ENCODE results near the gene COQ10A. TPM values are rescaled to one million over a fixed set of nuclear protein-coding genes. Genes with fewer than 3 reads are reported as not detected.

COQ10A gene
- total RNA-seq, 2 experiments from 2014 or later: 7.9 to 9.6 TPM

DNA sequence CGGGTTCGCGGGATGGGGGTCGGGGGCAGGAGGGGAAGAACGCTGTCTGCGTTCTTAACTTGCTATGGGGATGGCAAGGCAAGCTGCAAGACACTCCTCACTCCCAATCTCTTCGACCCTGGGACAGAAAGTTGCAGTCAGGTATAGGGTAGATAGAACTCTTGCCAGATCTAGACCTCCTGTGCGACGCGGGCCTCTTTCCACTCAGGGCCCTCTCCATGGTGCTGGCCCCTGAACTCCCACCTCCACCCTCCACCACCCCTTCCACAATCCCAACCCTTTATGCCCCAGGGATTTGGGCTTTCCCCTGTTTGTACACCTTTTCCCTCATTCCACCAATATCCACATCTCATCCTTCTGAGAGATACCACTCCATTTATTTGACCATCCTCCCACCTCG is 41.8 kb upstream of the COQ10A start:
- Mint-ChIP-seq H3K27ac (peak overlapping the region; percentile 87), H3K9me3 (no peaks in the 10 kb centered on the region), H3K4me1 (ENCODE audit: low read depth) (peaks cover 25% of the 10 kb centered on the region), H3K36me3 (ENCODE audit: low read depth) (peaks cover 18% of the 10 kb centered on the region), H3K4me3 (peak overlapping the region; percentile 98), H3K27me3 (no peaks in the 10 kb centered on the region)
- ChIA-PET CTCF (interaction anchor here (1.4 kb wide), 1 partner anchor 239 kb away, joined by 3 read pairs; no protein-coding TSS in a partner anchor), POLR2A (no interaction called here)
- DNase-seq: peak; percentile 33
- TF ChIP-seq, protein P1, sequence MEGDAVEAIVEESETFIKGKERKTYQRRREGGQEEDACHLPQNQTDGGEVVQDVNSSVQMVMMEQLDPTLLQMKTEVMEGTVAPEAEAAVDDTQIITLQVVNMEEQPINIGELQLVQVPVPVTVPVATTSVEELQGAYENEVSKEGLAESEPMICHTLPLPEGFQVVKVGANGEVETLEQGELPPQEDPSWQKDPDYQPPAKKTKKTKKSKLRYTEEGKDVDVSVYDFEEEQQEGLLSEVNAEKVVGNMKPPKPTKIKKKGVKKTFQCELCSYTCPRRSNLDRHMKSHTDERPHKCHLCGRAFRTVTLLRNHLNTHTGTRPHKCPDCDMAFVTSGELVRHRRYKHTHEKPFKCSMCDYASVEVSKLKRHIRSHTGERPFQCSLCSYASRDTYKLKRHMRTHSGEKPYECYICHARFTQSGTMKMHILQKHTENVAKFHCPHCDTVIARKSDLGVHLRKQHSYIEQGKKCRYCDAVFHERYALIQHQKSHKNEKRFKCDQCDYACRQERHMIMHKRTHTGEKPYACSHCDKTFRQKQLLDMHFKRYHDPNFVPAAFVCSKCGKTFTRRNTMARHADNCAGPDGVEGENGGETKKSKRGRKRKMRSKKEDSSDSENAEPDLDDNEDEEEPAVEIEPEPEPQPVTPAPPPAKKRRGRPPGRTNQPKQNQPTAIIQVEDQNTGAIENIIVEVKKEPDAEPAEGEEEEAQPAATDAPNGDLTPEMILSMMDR (IDR thresholded peaks at IDR 0.05): no peak
- intact Hi-C loops (cut with micrococcal nuclease): loop anchor here (2.0 to 5.0 kb wide), 2 partner anchors 34 to 42 kb away; partner anchors contain the start of gene COQ10A
- no peak for ATAC-seq

DNA sequence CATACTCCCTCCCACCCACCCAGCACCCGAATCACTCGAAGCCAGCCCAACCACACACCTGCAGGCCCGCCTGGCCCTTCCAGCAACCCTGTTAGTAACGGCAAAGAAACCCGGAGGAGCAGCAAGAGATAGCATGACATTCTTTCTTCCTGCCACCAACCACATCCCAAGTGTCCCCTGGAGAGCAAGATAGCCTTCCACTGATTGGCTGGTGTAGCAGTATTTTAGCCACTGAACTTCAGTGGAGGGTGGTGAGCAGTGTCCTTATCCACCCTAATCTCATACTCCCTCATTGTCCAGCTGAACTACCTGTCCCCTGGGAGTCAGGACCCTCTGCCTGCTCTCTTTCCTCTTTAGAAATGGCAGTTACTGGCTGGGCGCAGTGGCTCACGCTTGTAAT is 37.7 kb upstream of the COQ10A start:
- intact Hi-C loops (cut with micrococcal nuclease): no loop called here

DNA sequence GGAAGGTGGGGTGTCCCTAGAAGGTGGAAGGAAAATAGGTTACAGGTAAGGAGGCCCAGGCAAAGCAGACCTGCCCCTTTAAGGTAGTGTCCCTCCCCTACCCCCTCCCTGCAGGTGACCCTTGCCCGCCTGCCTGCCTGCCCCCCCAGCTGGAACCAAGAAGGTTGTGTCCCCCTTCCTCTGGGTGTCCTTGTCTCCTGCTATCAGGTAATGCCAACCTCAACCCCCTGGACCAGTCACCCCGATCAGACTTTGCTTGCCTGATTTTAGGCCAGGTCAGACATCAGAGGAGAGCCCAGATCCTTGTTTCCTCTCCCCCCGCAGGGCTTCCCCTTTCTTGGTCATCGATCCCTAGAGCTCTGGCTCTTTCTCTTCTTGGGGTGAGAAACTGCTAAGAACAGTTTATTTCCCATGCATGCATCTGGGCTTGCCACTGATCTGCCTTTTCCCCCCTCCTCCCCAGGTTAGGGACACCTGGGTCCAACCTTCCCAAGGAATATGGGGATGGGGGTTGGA is 36.8 kb upstream of the COQ10A start, which contains the start of gene SLC39A5:
Gene SLC39A5, plus strand, starts transcription at position 136 of the 516 bp plus-strand sequence. CDS start 1,224 bp downstream, outside the sequence.
- peaks cover 17% of the 10 kb centered on the region for H3K36me3 Mint-ChIP-seq (ENCODE audit: low read depth)
- ChIA-PET CTCF (no interaction called here), POLR2A (no interaction called here)
- no peak for DNase-seq
- H3K27me3 Mint-ChIP-seq: no peaks in the 10 kb centered on the region
- TF ChIP-seq, protein P1 (IDR thresholded peaks at IDR 0.05): no peak
- ATAC-seq: no peak
- no peaks in the 10 kb centered on the region for H3K9me3 Mint-ChIP-seq
- H3K4me3 Mint-ChIP-seq: no peak within 1 kb of the TSS
- intact Hi-C loops (cut with micrococcal nuclease): no loop called here
- H3K4me1 Mint-ChIP-seq (ENCODE audit: low read depth): peaks cover 10% of the 10 kb centered on the region
- no peak within 1 kb of the TSS for H3K27ac Mint-ChIP-seq

More for the DNA sequence above, 37.7 kb upstream of the COQ10A start:
- Mint-ChIP-seq H3K27ac (no peak overlapping the region), H3K9me3 (no peaks in the 10 kb centered on the region), H3K4me1 (ENCODE audit: low read depth) (peaks cover 12% of the 10 kb centered on the region), H3K4me3 (no peak overlapping the region), H3K36me3 (ENCODE audit: low read depth) (peaks cover 18% of the 10 kb centered on the region), H3K27me3 (no peaks in the 10 kb centered on the region)
- no peak for DNase-seq
- TF ChIP-seq, protein P1 (IDR thresholded peaks at IDR 0.05): no peak
- ATAC-seq: no peak
- ChIA-PET CTCF (no interaction called here), POLR2A (no interaction called here)

DNA sequence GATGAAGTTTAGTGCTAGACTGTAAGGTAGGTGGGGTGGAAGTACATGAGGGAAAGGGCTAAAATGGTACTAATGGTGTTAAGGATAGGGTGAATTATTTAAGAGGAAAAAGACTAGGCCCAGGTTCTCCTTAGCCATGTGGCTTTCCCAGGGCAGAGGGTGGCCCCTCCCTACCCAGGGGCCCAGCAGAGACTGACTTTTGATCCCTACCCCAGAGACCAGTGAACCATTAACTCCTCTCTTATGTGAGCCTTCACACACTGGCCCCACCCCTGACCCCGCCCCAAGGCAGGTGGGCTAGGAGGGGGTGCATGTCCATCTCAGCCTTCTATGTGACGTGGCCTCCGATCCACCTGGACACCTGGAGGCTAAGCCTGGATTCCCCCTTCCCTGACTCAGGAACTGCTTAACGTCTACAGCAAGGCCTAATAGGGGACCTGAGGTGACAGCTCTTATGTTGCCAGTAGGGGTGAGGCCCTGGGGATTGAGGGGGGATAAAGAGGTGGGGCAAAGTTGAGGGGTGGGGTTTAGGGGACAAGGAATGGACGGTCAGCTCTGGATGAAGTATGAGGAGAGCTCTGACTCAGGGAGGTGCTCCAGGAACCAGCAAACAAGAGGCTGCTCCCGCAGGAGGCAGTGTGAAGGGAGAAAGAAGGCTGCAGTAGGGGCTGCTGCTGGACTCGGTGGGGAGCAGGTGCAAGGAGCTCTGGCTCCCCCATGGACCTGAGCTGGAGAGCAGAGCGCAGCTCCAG is 36.1 kb upstream of the COQ10A start:
- intact Hi-C loops (cut with micrococcal nuclease): no loop called here
- H3K36me3 Mint-ChIP-seq (ENCODE audit: low read depth): peaks cover 11% of the 10 kb centered on the region
- TF ChIP-seq, protein P1 (IDR thresholded peaks at IDR 0.05): no peak
- no peaks in the 10 kb centered on the region for H3K27me3 Mint-ChIP-seq
- H3K4me3 Mint-ChIP-seq: no peak overlapping the region
- CTCF ChIA-PET: interaction anchor here (1.1 to 1.2 kb wide), 2 partner anchors 27 to 42 kb away, joined by 3 to 5 read pairs; partner anchors contain the start of genes ANKRD52 and SMARCC2
- POLR2A ChIA-PET: interaction anchor here (1.1 kb wide), 1 partner anchor 8 kb away, joined by 4 read pairs; no protein-coding TSS in a partner anchor
- DNase-seq (no peak), ATAC-seq (no peak)
- peaks cover 3% of the 10 kb centered on the region for H3K4me1 Mint-ChIP-seq (ENCODE audit: low read depth)
- no peaks in the 10 kb centered on the region for H3K9me3 Mint-ChIP-seq
- no peak overlapping the region for H3K27ac Mint-ChIP-seq

DNA sequence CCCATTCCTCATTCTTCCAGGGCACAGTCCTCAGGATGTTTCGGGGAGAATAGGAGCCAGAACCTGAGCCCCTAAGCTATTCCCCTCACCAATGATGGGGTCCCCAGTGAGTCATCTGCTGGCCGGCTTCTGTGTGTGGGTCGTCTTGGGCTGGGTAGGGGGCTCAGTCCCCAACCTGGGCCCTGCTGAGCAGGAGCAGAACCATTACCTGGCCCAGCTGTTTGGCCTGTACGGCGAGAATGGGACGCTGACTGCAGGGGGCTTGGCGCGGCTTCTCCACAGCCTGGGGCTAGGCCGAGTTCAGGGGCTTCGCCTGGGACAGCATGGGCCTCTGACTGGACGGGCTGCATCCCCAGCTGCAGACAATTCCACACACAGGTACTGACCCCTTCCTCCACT is 35.6 kb upstream of the COQ10A start:
- peaks cover 8% of the 10 kb centered on the region for H3K36me3 Mint-ChIP-seq (ENCODE audit: low read depth)
- no peaks in the 10 kb centered on the region for H3K9me3 Mint-ChIP-seq
- TF ChIP-seq, protein P1 (IDR thresholded peaks at IDR 0.05): no peak
- POLR2A ChIA-PET: interaction anchor here (1.1 kb wide), 1 partner anchor 9 kb away, joined by 4 read pairs; no protein-coding TSS in a partner anchor
- intact Hi-C loops (cut with micrococcal nuclease): no loop called here
- no peaks in the 10 kb centered on the region for H3K27me3 Mint-ChIP-seq
- no peak for ATAC-seq
- H3K27ac Mint-ChIP-seq: no peak overlapping the region
- no peak for DNase-seq
- CTCF ChIA-PET: interaction anchor here (1.1 to 1.2 kb wide), 2 partner anchors 27 to 42 kb away, joined by 3 to 5 read pairs; partner anchors contain the start of genes ANKRD52 and SMARCC2
- peaks cover 2% of the 10 kb centered on the region for H3K4me1 Mint-ChIP-seq (ENCODE audit: low read depth)
- no peak overlapping the region for H3K4me3 Mint-ChIP-seq

Measured in activated CD8-positive, alpha-beta T cell treated with anti-CD3 and anti-CD28 coated beads for 36 hours (primary cell).